Mucosa of rectum (tissue), 2 donors: Measurements from ENCODE around the gene SERPINB13.

Experiments
- H3K27ac ChIP-seq, 2 donors: one replicate each; pipeline ENCODE4 v1.7.0; 2013; ENCODE audit warnings: inconsistent platforms in 2 of 2, low read depth in 2 of 2, low read length in 2 of 2
- H3K27me3 ChIP-seq, 2 donors: one replicate each; pipeline ENCODE4 v1.7.0; 2013; ENCODE audit warnings: low read length in 2 of 2; ENCODE audit not compliant: control insufficient read depth in 2 of 2, insufficient read depth in 2 of 2
- H3K36me3 ChIP-seq, 2 donors: one replicate each; pipeline ENCODE4 v1.7.0; 2013; ENCODE audit warnings: low read length in 2 of 2; ENCODE audit not compliant: control insufficient read depth in 2 of 2, insufficient read depth in 2 of 2
- H3K4me1 ChIP-seq, 2 donors: one replicate each; pipeline ENCODE4 v1.7.0; 2013; ENCODE audit warnings: low read length in 2 of 2, mild to moderate bottlenecking in 1 of 2; ENCODE audit not compliant: control insufficient read depth in 2 of 2, insufficient read depth in 2 of 2
- H3K4me3 ChIP-seq, 2 donors: one replicate each; pipeline ENCODE4 v1.7.0; 2013; ENCODE audit warnings: low read length in 2 of 2
- H3K9ac ChIP-seq, 2 donors: one replicate each; pipeline ENCODE4 v1.7.0; 2013; ENCODE audit warnings: low read length in 2 of 2, low read depth in 1 of 2, mild to moderate bottlenecking in 1 of 2
- H3K9me3 ChIP-seq, 2 donors: one replicate each; pipeline ENCODE4 v1.7.0; 2013; ENCODE audit warnings: low read length in 2 of 2; ENCODE audit not compliant: control insufficient read depth in 2 of 2
- donor health status: healthy.
- donor health status: Normal muscosa, but diverticular disease.

Gene SERPINB13

DNA sequence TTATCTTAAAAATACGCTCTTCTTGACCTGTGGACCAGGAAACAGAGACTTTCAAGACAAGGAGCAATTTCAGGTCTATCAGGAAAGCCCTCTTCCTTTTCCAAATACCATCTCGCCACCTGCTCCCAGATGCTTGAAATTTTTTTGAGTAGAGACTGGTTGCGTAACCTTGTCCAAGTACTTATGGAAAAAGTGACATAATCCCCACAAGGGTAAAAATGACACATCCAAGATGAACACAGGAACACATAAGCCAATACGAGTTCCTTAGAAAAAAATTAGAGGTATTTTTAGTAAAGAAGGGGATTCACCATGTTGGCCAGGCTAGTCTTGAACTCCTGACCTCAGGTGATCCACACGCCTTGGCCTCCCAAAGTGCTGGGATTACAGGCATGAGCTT is 1.8 kb downstream of the SERPINB13 start:
- no peaks in the 10 kb centered on the region for H3K9me3 ChIP-seq
- H3K4me1 ChIP-seq = no peaks in the 10 kb centered on the region
- H3K9ac ChIP-seq = no peak overlapping the region
- no peaks in the 10 kb centered on the region for H3K27me3 ChIP-seq
- no peak overlapping the region for H3K27ac ChIP-seq
- no peak overlapping the region for H3K4me3 ChIP-seq
- no peaks in the 10 kb centered on the region for H3K36me3 ChIP-seq

DNA sequence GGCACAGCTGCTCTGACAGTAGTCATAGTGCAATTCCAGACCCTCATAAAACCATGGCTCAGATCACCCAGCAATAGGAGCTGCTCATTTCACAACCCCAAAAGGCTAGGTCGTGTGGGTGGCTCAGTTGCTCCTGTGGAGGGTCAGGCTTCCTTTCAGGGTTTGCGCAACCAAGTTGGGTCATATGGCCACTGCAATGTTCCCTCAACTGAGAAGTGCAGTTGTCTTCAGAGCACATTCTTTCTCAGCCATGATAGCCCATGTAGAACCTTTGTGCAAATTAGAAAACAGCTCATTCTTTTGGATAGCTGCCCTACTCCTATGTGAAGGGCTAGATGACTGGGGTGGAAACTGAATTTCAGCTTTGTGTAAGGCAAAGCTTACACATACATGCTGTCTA is 3.2 kb downstream of the SERPINB13 start:
- H3K4me3 ChIP-seq = no peak overlapping the region
- H3K9ac ChIP-seq = no peak overlapping the region
- no peak overlapping the region for H3K27ac ChIP-seq
- no peaks in the 10 kb centered on the region for H3K36me3 ChIP-seq
- H3K27me3 ChIP-seq = no peaks in the 10 kb centered on the region
- no peaks in the 10 kb centered on the region for H3K4me1 ChIP-seq
- no peaks in the 10 kb centered on the region for H3K9me3 ChIP-seq

DNA sequence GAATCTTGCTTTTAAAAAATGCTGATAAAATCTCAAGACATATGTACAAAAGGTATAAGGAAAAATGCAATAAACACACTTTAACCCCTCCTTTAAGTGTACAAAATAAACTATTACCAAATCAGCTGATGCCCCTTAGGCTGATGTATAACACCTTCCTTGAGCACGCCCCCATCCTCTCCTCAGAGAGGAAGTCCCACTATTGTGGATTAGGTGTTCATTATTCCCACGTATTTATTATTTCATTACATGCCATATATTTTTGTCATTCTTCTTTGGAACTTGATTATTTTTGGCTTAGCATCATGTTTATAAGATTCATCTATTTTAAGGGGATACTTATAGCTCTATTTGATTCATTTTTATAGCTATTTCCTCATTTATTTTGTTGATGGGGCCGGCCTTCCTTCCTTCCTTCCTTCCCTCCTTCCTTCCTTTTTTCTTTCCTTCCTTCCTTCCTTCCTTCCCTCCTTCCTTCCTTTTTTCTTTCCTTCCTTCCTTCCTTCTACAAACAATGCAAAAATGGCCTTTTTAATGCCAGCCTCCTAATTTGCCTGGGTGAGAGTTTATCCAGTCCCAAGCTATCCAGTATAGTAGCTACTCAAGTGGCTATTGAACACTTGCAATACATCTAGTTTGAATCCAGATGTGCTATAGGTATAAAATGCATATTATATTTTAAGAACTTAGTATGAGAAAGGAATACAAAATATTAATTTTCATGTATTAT is 4.0 kb downstream of the SERPINB13 start:
- Histone ChIP-seq H3K4me3 (no peak overlapping the region), H3K27me3 (no peaks in the 10 kb centered on the region), H3K36me3 (no peaks in the 10 kb centered on the region), H3K9me3 (no peaks in the 10 kb centered on the region), H3K27ac (no peak overlapping the region), H3K4me1 (no peaks in the 10 kb centered on the region), H3K9ac (no peak overlapping the region)

DNA sequence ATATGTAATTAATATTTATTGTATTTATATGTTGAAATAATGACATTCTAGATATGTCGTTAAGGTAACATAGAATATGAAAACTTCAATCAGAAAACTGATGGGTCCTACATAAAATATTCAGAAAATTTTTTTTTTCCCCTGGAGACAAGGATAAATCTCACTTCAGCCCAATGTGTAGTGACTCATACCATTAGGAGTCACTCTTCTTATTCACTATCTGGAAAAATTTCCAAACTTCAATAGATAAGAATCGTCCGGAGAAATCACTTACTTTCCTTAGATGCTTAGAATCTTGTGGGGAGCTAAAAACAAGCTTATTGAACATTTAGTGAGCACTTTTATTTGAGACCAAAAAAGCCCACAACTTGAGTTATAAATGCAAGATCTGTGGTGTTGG is 4.6 kb downstream of the SERPINB13 start:
- Histone ChIP-seq H3K4me3 (no peak overlapping the region), H3K27me3 (no peaks in the 10 kb centered on the region)

DNA sequence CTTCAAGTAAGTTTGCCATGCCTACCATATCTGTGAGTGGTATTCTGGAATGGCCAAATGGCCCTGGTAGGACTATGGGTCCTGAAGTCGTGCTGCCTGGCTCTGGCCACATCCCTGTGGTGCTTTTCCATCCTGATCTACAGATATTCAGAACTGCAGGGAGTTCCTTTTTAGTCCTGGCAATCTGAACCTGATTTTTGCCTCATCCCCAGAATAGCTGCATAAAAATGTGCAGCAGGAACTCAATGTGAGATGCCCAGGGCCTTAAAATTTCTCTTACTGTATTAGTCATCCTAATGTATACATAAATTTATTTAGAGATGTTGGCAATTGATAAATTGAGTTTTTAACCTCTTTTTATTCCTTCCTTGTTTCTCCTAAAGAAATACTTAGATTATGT is 5.3 kb downstream of the SERPINB13 start:
- H3K36me3 ChIP-seq = no peaks in the 10 kb centered on the region
- no peaks in the 10 kb centered on the region for H3K9me3 ChIP-seq
- no peak overlapping the region for H3K27ac ChIP-seq
- no peaks in the 10 kb centered on the region for H3K27me3 ChIP-seq
- H3K9ac ChIP-seq = no peak overlapping the region
- no peaks in the 10 kb centered on the region for H3K4me1 ChIP-seq
- H3K4me3 ChIP-seq = no peak overlapping the region

More for the DNA sequence above, 4.6 kb downstream of the SERPINB13 start:
- H3K27ac ChIP-seq = no peak overlapping the region
- no peaks in the 10 kb centered on the region for H3K36me3 ChIP-seq
- no peaks in the 10 kb centered on the region for H3K9me3 ChIP-seq
- H3K9ac ChIP-seq = no peak overlapping the region
- no peaks in the 10 kb centered on the region for H3K4me1 ChIP-seq

DNA sequence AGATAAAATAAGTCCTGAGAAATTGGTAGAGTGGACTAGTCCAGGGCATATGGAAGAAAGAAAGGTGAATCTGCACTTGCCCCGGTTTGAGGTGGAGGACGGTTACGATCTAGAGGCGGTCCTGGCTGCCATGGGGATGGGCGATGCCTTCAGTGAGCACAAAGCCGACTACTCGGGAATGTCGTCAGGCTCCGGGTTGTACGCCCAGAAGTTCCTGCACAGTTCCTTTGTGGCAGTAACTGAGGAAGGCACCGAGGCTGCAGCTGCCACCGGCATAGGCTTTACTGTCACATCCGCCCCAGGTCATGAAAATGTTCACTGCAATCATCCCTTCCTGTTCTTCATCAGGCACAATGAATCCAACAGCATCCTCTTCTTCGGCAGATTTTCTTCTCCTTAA is 9.8 kb downstream of the SERPINB13 start:
- Histone ChIP-seq H3K9ac (no peak overlapping the region), H3K4me3 (no peak overlapping the region), H3K27me3 (no peaks in the 10 kb centered on the region), H3K27ac (no peak overlapping the region), H3K4me1 (no peaks in the 10 kb centered on the region), H3K9me3 (no peaks in the 10 kb centered on the region), H3K36me3 (no peaks in the 10 kb centered on the region)

DNA sequence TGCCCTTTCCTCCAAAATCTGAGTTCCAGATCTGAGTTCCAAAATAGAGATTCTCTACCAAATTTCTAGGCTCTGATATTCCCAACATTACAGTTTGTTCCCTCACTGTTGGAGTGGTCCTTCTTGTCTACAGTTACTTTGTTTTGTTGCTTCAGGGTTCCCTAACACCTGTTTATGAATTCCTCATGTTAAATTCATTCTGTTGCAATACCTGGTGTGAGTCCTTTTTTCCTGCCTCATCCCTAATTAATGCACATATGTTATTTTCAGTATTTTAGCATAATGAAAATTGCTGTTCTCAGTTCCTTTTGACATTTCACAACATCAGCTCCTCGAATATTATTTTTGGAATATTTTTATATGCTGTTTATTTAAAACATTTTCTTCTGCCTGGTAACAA is 16.2 kb downstream of the SERPINB13 start:
- no peak overlapping the region for H3K27ac ChIP-seq
- no peaks in the 10 kb centered on the region for H3K36me3 ChIP-seq
- H3K4me1 ChIP-seq = no peaks in the 10 kb centered on the region
- no peaks in the 10 kb centered on the region for H3K9me3 ChIP-seq
- H3K9ac ChIP-seq = no peak overlapping the region
- no peaks in the 10 kb centered on the region for H3K27me3 ChIP-seq
- H3K4me3 ChIP-seq = no peak overlapping the region

DNA sequence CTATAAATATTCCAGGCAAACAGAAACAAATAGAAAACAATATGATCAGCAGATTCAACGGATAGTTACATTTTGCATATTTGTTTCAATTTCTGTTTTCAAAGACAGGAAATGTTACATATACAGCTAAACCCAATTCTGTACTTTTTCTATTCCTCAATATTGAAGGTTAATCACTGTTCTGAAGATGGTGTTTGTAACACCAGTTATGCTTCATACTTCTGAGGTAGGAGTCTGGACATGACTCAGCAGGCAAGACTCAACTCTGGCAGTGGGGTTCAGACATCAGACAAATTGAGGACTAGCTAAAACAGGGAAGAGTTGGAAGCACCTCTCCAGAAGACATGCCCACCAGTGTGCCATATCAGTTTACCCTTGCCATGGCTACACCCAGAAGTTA is 16.6 kb downstream of the SERPINB13 start:
- Histone ChIP-seq H3K36me3 (no peaks in the 10 kb centered on the region), H3K27me3 (no peaks in the 10 kb centered on the region), H3K9me3 (no peaks in the 10 kb centered on the region), H3K27ac (no peak overlapping the region), H3K9ac (no peak overlapping the region), H3K4me3 (no peak overlapping the region), H3K4me1 (no peaks in the 10 kb centered on the region)

DNA sequence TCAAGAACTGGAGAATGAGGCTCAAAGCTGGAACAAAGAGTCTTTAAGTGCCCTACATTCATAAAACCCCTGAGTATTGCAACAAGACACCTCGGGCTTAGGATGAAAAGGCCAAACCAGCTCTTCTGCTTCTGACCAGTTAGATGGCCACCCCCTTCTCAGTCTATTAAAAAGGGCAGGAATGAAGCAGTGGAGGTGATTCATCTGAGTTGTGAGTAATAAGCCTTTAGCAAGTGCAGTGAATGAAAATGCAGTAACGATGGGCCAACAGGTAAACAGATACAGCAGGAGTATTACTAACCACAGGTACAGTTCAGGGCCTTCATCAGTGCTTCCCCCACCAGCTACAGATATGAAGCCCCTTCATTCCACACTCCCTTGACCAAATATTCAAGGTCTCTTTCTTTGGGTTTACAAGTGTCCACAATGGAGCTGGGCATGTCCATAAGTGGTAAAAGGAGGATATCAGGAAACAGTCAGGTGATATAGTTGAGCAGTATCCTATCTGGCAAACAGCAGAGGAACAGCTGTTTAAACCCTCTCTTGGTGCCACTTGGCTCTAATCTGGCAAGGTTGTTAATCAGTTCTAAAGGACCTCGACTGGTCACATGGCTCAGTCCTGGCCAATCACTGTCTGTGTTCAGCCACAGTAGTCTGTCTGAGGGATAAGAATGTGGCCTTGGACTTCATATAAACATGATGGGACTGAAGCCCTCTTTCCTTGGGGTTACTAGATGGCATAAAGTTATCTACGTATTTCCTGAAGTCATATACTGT is 17.8 kb downstream of the SERPINB13 start:
- no peaks in the 10 kb centered on the region for H3K27me3 ChIP-seq
- no peak overlapping the region for H3K9ac ChIP-seq
- H3K9me3 ChIP-seq = no peaks in the 10 kb centered on the region
- H3K4me1 ChIP-seq = no peaks in the 10 kb centered on the region
- H3K27ac ChIP-seq = no peak overlapping the region
- H3K4me3 ChIP-seq = no peak overlapping the region
- no peaks in the 10 kb centered on the region for H3K36me3 ChIP-seq

DNA sequence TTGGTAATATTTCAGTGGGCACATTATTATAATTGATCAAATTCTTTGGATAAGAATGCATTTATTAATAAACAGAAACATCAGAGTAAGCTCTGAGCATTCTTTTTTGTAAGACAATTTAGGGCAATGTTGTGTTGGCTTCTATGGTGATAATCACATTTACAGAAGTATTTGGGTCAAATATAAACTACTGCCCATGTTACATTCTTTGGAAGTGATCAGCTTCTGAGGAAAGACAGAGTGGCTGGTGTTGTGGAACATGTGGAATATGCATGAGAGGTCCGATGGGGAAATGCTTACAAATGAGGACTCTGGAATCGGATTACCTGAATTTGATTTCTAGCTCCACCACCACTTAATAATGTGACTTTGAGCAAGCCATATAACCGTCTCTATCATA is 19.4 kb downstream of the SERPINB13 start:
- no peaks in the 10 kb centered on the region for H3K27me3 ChIP-seq
- H3K4me3 ChIP-seq = no peak overlapping the region
- no peak overlapping the region for H3K27ac ChIP-seq
- H3K9ac ChIP-seq = no peak overlapping the region
- no peaks in the 10 kb centered on the region for H3K4me1 ChIP-seq
- no peaks in the 10 kb centered on the region for H3K9me3 ChIP-seq
- no peaks in the 10 kb centered on the region for H3K36me3 ChIP-seq
